ENCODE results near the gene CD81.

Gene CD81

GRCh38 chr11:2422461-2423156, 45.5 kb downstream of the CD81 start:
- Histone ChIP-seq H3K4me3 (ENCODE audit: low read length, poor library complexity, severe bottlenecking) (no peak overlapping the region), H3K36me3 (ENCODE audit: insufficient read depth, low read length) (no peaks in the 10 kb centered on the region), H3K4me2 (ENCODE audit: low read depth, low read length, poor library complexity, severe bottlenecking) (no peak overlapping the region), H3K9me2 (replicated peaks; ENCODE audit: low read depth, low read length) (no peaks in the 10 kb centered on the region), H3K79me2 (ENCODE audit: insufficient read depth, low read length) (no peaks in the 10 kb centered on the region), H2AFZ (ENCODE audit: low read length) (no peak overlapping the region), H3K4me1 (ENCODE audit: insufficient read depth, low read length, poor library complexity, severe bottlenecking) (no peaks in the 10 kb centered on the region), H3K9me3 (ENCODE audit: insufficient read depth, low read depth, low read length) (no peaks in the 10 kb centered on the region), H3F3A (ENCODE audit: low read depth) (no peaks in the 10 kb centered on the region), H4K20me1 (ENCODE audit: insufficient read depth, low read length, poor library complexity, severe bottlenecking) (no peaks in the 10 kb centered on the region), H3K9ac (ENCODE audit: low read depth, low read length, poor library complexity, severe bottlenecking) (no peak overlapping the region), H3K27me3 (ENCODE audit: insufficient read depth, low read length, poor library complexity, severe bottlenecking) (no peaks in the 10 kb centered on the region)
- TF ChIP-seq, protein P1, sequence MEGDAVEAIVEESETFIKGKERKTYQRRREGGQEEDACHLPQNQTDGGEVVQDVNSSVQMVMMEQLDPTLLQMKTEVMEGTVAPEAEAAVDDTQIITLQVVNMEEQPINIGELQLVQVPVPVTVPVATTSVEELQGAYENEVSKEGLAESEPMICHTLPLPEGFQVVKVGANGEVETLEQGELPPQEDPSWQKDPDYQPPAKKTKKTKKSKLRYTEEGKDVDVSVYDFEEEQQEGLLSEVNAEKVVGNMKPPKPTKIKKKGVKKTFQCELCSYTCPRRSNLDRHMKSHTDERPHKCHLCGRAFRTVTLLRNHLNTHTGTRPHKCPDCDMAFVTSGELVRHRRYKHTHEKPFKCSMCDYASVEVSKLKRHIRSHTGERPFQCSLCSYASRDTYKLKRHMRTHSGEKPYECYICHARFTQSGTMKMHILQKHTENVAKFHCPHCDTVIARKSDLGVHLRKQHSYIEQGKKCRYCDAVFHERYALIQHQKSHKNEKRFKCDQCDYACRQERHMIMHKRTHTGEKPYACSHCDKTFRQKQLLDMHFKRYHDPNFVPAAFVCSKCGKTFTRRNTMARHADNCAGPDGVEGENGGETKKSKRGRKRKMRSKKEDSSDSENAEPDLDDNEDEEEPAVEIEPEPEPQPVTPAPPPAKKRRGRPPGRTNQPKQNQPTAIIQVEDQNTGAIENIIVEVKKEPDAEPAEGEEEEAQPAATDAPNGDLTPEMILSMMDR (conservative IDR thresholded peaks at IDR 0.05; ENCODE audit: low read length) = no peak
- no peak for TF ChIP-seq EZH2phosphoT487 (IDR thresholded peaks at IDR 0.05; ENCODE audit: borderline replicate concordance)

GRCh38 chr11:2423157-2424025, 46.3 kb downstream of the CD81 start:
- Histone ChIP-seq H3K79me2 (ENCODE audit: insufficient read depth, low read length) (no peaks in the 10 kb centered on the region), H3K9ac (ENCODE audit: low read depth, low read length, poor library complexity, severe bottlenecking) (no peak overlapping the region), H3K36me3 (ENCODE audit: insufficient read depth, low read length) (no peaks in the 10 kb centered on the region), H3K27me3 (ENCODE audit: insufficient read depth, low read length, poor library complexity, severe bottlenecking) (no peaks in the 10 kb centered on the region), H4K20me1 (ENCODE audit: insufficient read depth, low read length, poor library complexity, severe bottlenecking) (no peaks in the 10 kb centered on the region), H3K9me3 (ENCODE audit: insufficient read depth, low read depth, low read length) (no peaks in the 10 kb centered on the region), H3K4me3 (ENCODE audit: low read length, poor library complexity, severe bottlenecking) (no peak overlapping the region), H3K4me1 (ENCODE audit: insufficient read depth, low read length, poor library complexity, severe bottlenecking) (no peaks in the 10 kb centered on the region), H3K9me2 (replicated peaks; ENCODE audit: low read depth, low read length) (no peaks in the 10 kb centered on the region), H3F3A (ENCODE audit: low read depth) (no peaks in the 10 kb centered on the region), H3K4me2 (ENCODE audit: low read depth, low read length, poor library complexity, severe bottlenecking) (no peak overlapping the region), H2AFZ (ENCODE audit: low read length) (no peak overlapping the region)
- TF ChIP-seq EZH2phosphoT487 (IDR thresholded peaks at IDR 0.05; ENCODE audit: borderline replicate concordance) = no peak
- TF ChIP-seq, protein P1 (conservative IDR thresholded peaks at IDR 0.05; ENCODE audit: low read length) = no peak

GRCh38 chr11:2424811-2425495, 47.8 kb downstream of the CD81 start:
- H3K79me2 ChIP-seq (ENCODE audit: insufficient read depth, low read length) = no peaks in the 10 kb centered on the region
- H3K4me1 ChIP-seq (ENCODE audit: insufficient read depth, low read length, poor library complexity, severe bottlenecking) = no peaks in the 10 kb centered on the region
- H3K4me3 ChIP-seq (ENCODE audit: low read length, poor library complexity, severe bottlenecking) = no peak overlapping the region
- H3K9me3 ChIP-seq (ENCODE audit: insufficient read depth, low read depth, low read length) = no peaks in the 10 kb centered on the region
- no peaks in the 10 kb centered on the region for H3K36me3 ChIP-seq (ENCODE audit: insufficient read depth, low read length)
- TF ChIP-seq, protein P1 (conservative IDR thresholded peaks at IDR 0.05; ENCODE audit: low read length) = no peak
- no peak for TF ChIP-seq EZH2phosphoT487 (IDR thresholded peaks at IDR 0.05; ENCODE audit: borderline replicate concordance)
- H3F3A ChIP-seq (ENCODE audit: low read depth) = no peaks in the 10 kb centered on the region
- no peak overlapping the region for H3K9ac ChIP-seq (ENCODE audit: low read depth, low read length, poor library complexity, severe bottlenecking)
- H3K4me2 ChIP-seq (ENCODE audit: low read depth, low read length, poor library complexity, severe bottlenecking) = no peak overlapping the region
- no peaks in the 10 kb centered on the region for H3K27me3 ChIP-seq (ENCODE audit: insufficient read depth, low read length, poor library complexity, severe bottlenecking)
- no peak overlapping the region for H2AFZ ChIP-seq (ENCODE audit: low read length)
- no peaks in the 10 kb centered on the region for H3K9me2 ChIP-seq (replicated peaks; ENCODE audit: low read depth, low read length)
- no peaks in the 10 kb centered on the region for H4K20me1 ChIP-seq (ENCODE audit: insufficient read depth, low read length, poor library complexity, severe bottlenecking)

Data from Loucy (cell line).